Anterior cingulate cortex (tissue), 58 donors: ENCODE measurements around the gene GABRD.

ENCODE experiments used
- DNase-seq, 58 donors: peaks; one replicate each; lab custom pipeline; 2025; lab: John Stamatoyannopoulos, UW

GABRD gene

DNA sequence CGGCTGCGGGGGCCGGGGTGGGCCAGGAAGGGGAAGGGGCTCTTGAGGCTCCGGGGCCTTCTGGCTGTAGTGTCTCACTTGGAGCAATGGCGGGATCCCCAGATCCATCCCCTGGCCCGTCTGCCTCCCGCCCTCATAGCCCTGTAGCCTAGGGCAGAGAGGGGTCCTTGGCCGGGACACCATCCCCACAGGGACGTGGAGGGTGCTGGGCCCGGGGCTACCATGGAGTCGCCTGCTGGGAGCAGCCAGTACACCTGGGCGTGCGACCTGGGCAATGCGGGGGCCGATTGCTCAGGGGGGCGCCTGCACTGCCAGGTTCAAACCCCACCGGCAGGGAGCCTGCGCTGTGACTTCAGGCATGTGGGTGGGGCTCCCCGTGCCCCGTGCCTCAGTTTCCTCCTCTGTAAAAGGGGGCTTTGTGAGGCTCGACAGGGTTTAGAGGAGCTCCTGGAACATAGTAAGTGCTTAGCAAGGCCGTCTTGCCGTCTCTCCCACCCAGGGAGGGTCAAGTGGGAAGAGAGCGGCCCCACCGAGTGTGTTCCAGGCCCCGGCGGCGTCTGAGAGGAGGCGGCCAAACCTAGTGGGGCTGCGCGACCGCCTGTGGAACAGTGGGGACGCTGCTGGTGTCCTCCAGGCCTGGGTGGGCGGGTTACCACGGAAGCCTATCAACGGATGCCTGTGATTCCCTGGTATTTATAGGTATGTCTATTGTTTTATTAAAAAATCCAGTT, 51.8 kb downstream of the GABRD start:
- DNase-seq, result no peak

DNA sequence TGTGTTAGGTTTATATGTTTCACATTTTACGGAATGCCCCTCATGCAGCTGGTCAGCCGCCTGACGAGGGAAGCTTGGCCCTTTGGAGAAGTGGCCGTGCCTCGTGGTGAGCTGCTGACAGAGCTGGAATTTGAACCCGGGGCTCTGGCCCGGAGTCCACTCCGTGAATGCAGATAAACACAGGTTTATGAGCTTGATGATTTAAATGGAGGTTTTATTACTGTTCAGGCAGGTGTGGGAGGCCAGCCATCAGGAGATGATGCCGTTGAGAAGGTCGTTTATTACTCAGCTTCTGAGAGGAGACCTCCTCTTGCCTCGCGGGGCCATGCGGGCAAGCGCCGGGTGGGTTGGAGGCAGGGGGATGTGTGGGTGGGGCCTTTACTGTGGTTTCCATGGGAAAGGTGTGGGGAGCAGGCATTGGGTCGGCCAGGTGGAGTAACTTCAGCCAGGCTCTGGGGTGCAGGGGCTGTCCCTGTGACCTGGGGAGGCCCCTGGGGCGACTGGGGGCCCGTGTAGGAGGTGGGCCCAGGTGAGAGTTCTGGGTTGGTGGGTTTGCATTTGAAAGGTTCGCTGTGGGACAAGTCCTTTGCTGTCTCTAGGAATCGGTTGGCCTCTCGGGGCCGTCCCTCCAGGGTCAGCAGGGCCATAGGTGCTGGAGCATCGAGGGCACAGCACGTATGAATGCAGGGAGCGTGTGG, 53.1 kb downstream of the GABRD start:
- no peak for DNase-seq

DNA sequence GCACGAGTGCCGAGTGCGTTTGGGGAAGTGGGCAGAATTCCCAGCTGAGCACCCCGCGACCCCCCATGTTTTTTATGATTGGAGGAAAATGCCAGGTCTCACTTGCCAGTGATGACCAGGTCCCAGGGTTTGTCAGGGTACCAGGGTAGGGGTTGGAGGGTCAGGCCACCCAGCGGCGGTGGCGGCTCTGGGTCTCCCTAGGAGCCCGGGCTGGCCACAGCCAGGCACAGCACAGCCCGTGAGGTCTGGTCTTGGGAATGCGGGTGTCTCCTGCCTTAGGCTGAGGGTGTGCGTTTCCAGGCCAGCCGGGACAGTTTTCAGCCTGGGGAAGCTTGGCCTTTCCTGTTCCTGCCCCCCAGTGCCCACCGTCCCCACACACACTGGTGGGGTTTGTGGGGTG, 53.7 kb downstream of the GABRD start:
- no peak for DNase-seq

- DNase-seq, result peak in 57 of 58 donors; percentile 24 to 93 (median 79)
Measured at GRCh38 chr1:2073382-2074230, 54.5 kb downstream of the GABRD start.

- peak in 1 of 58 donors; percentile 22 for DNase-seq
Measured at GRCh38 chr1:2074396-2074795, 55.3 kb downstream of the GABRD start.

GRCh38 chr1:2074944-2075740, 56.0 kb downstream of the GABRD start:
- DNase-seq, result peak in 33 of 58 donors; percentile 8 to 67 (median 39)

DNA sequence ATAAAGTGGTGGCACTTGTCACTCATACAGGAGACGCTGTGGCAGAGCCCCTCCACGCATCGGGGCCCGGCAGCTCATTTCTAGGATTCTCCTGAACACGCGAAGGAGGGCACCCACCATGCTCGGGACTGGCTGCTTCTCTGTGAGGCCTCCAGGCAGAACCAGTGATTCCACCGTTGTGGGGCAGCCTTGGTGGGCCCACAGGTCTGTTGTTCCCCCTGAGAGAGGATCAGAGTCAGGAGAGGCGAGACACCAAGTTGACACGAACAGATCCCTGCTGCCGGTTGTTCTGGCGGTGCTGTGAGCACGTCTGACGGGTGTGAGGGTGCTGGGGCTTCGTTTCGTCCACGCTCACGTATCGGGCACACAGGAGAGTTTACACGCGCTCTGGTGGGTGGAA, 57.7 kb downstream of the GABRD start:
- DNase-seq, result no peak

GRCh38 chr1:2078170-2078569, 59.0 kb downstream of the GABRD start:
- DNase-seq, result no peak

GRCh38 chr1:2079396-2080085, 60.4 kb downstream of the GABRD start:
- no peak for DNase-seq

GRCh38 chr1:2080140-2080539, 61.0 kb downstream of the GABRD start:
- DNase-seq, result no peak
